GM18867 (cell line): ENCODE measurements around the gene GRHL1.

Source experiments
- ATAC-seq: cut with Tn5 transposase; IDR thresholded peaks from one replicate; pipeline ENCODE4 v1.9.1; 2021; ENCODE audit warnings: mild to moderate bottlenecking, moderate library complexity; ENCODE audit not compliant: unreplicated experiment

The GRHL1 gene

DNA sequence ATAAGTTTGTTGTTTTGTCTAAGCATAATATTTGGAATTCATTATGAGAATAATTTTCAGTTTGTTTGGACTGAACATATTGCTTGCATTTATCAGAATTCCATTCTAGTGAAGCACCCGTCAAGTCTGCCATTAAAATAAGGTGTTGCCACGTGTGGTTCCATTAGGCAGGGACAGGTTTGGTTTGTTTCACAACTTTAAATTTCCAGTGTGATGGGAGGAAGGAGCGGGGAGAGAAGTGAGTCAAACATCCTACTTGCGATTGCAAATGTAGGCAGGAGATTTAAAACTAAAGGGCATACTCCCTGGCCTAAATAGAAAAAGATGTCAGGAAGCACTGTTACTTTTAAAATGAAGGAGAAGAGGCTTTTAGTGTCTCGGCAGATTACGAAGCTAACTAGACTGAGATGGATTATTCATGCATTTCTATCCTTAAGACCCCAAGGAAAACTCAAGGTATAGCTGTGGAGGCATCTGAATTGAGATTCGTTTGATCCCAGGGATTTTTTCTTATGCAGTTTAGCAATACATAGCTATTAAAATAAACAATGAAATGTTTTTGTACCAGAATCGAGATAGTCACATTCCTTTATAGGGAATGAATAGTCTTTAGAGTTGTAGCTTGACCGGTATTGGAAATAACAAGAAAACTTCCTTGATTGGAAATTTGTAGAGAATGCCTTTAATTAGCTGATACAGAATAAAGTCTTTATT lies 19.8 kb downstream of the GRHL1 start:
- no peak for ATAC-seq

DNA sequence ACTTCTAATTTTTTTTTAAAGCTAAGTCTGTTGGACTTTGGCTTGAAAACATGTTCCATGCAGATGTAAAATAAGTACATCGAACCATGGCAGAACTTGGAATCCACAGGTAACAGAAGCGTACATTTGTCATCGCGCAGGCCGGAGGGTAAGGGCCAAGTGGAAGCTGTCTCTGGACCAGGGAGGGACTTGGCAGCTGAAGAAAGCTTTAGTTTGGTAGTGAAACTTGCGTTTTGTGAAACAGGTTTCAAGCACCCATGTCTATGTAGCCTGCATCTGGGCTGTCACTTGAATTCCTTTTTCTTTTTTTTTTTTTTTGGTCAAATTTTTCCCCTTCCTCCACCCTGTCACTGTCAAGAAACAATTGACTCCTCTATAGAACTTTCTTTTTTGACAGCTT lies 20.4 kb downstream of the GRHL1 start:
- ATAC-seq: no peak

DNA sequence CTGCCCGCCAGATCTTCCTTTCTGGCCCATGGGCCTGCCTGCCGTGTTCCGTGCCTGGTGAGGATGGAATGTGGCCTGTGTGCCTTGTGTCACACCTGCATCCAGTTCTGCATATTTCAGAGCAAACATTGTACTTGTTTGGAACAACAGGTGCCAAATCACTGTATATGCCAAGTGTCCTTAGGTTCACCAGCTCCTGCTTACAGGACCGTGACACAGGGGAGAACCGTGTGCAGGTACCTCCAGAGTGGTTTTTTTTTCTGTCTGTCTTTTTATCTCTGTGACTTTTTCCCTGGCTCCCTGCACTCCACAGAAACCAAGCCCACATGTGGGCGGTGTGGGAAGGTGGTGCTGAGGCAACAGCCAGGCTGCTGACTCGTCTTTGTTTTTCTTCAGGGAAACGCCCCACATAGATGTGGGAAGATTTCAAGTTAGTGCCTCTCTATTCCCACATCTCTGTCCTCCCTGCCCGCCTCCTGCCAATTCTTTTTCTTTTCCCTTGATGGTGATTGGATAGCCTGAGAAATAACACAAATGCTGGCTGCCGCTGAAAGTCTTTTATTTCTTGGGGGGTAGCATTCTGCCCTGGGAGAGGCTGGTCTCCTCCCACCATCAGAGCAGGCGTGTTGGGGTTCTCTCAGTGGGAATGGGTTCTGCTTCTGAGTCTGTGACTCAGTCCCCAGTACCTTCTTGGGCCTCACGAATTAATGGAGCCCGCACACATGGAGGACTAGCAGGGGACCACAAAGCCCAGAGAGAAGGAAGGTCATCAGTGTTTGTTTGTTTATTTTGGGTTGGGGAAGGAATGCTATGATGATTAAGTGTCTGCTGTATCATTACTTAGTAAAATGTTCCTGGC lies 21.4 kb downstream of the GRHL1 start:
- no peak for ATAC-seq

DNA sequence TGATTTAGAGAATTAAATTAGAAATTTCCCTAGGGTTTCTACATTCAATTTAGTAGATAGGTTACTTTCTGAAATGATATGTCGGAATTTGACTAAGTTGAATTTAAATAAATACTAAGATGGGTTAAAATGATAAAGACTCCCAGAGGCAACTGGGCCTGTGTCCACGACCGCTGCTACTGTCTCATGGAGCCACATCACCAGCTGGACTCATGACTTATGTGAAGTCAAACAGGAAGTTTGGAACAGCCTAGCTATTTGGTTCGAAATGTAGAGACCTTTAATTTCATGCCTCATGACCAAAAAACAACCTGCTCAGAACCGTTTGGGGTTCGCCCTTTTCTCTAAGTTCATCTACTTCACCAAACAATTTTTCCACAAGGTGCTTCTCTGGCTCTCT lies 22.2 kb downstream of the GRHL1 start:
- no peak for ATAC-seq

DNA sequence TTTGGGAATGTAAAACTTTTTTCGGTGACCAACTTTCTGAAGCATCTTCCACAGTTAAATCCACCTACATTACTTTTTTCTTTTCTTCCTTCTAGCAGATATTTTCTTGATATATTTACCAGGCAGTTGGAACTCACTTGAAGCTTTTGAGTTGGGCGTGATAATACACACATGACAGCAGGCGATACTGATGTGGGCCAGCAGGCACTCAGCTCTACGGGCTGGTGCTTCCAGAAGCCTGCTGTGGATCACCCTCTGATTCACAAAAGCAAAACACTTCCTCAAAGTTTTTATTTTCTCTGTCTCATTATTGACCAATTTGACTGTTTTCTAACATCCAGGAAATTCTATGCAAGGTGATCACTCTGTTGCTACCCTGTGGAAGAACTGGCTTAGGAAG lies 22.9 kb downstream of the GRHL1 start:
- no peak for ATAC-seq

DNA sequence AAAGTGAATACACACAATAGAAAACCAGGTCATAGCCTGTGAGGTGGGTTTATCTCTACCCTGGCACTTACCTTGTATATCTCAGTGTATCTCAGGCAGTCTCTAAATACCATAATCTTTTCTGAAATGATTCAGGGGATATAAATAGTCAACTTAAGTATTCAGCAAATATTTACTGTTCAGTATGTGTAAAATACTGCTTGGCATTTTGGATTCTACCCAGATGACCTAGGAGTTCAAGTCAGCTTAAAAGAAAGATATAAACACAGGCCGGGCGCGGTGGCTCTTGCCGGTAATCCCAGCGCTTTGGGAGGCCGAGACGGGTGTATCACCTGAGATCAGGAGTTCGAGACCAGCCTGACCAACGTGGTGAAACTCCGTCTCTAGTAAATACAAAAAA lies 23.8 kb downstream of the GRHL1 start:
- no peak for ATAC-seq

DNA sequence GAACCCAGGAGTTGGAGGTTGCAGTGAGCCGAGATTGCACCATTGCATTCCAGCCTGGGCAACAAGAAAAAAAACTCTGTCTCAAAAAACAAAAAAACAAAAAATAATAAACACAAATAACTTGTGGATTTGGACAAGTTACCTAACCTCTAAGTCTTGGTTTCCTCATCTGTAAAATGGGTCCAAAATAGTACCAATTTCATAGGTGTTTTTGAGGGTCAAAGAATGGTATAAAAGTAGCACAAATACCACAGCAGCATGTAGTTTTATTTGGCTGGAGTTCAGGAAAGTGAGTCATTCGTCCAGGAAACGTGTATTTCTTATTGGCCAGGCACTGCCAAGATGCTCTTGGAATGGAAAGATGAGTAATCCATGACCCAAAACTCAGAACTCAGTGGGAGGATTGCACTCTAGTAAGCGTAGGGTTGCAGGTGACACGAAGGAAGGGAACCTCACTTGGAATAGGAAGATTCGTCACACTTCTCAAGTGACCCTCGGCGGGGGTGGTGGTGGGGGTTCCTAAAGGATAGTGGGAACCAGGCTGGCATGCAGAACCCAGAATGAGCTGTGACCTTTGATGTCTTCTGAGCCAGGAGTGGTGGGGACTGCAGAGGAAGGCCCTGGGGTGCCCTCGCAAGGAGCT lies 24.4 kb downstream of the GRHL1 start:
- no peak for ATAC-seq

DNA sequence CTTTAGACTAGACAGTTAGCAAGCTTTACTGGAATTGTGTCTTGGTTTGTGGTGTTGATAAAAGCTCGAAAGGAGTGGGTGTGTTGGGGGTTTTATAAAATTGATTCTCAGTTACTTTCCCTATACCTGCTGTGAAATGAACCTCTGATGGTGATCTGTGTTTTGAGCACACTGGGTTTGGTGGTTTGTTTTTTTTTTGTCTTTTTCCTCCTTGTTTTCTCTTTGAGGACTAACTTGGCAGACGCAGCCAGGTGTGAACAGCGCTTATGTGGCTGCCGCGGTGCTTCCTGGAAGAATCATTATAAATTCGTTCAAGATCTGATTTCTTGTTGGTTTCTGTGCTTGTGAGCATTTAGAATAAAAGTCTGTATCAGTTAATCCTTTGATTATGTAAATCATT lies 28.5 kb downstream of the GRHL1 start:
- ATAC-seq: no peak

DNA sequence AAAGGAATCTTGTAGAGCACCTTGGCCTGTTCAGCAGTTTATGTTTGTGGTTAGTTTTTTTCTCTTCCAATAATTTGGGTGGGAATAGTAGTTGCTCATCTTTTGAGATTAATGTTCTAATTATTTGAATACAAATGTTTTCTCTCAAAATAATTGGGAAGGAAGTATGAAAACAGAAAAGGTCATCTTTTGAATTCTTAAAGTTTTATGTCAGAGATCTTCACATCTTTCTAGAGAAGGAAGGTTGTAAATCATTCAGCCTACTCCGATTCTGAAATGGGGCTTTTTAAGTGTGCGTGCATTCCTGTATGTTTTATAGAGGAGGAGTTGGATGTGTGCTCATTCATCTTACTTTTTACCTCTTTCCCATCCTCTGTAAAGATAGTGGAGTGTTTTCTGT lies 29.0 kb downstream of the GRHL1 start:
- no peak for ATAC-seq

DNA sequence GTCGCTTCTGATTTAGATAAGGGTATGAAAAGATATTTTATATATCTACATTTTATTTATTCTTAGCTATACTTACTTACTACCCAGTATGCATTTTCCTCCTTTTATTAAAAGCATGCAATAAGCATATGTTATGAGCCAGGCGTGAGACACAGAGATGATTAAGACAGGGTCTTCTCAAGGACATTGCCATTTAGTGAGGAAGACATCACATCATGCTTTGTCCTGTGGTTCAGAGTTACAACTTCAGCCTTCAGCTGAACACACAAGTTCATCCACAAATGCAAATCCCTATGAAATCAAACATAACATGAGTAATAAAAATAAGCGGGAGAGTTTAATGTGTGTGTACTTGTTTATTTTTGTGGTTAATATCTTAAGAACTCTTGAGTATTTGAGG lies 30.2 kb downstream of the GRHL1 start:
- no peak for ATAC-seq

DNA sequence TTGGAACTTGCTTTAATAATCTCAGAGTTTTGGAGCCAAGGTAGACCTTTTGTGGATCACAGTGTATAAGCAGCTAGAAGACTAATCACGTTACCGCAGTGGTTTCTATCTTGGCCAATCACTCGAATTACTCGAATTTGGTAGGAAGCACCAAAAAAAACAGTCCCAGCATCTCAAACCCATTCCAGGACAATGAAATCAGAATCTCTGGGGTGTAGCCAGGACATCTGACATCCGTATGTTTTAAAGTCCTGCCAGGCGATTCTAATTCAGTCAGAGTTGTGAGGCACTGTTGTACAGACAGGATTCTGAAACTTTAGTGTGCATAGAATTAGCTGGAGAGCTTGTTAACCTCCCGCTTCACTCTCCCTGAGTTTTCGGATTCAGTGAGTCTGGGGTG lies 30.8 kb downstream of the GRHL1 start:
- ATAC-seq: no peak

DNA sequence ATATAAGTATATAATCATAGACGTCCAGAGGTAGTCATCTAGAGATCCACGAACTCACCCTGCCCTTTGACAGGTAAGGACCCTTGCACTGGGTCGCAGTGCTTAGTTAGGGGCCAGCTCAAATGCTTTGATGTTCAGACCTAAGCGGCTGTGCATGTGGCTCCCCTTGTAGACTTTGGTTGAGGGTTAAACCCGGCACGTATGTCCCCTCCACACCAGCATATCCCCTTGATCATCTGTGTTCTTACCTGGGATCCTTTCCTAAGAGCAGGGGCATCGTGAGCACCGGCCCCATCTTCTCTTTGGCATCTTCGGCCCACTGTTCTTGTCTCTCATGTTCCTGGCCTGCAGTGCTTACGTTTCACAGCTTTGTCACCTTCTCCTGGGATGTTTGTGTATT lies 31.4 kb downstream of the GRHL1 start:
- ATAC-seq: no peak

DNA sequence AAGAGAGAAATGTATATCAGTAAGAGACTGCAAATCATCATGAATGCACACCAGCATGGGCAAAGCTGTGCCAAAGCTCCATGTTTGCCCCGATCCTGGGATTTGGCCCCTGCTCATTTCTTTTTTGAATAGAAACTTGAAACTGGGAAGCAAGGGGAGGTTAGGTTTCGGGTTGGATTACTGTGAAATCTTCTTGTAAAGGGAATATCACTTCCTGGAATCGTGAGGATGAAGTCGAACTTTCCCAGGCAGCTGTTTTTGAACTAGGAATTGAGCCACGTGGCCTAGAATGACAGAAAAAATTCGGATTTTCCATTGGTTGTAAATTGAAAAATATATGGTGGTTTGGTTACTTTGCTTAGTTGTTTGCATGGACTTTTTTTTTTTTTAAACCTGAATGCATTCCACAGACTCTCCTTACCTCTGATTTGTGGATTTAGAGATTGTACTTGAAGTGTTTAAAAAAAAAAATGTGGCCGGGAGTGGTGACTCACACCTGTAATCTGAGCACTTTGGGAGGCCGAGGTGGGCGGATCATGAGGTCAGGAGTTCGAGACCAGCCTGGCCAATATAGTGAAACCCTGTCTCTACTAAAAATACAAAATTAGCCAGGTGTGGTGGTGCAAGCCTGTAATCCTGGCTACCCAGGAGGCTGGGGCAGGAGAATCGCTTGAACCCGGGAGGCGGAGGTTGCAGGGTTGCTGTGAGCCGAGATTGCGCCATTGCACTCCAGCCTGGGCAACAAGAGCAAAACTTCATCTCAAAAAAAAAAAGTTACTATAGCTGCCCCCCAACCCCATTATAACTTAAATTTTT lies 32.1 kb downstream of the GRHL1 start:
- no peak for ATAC-seq

DNA sequence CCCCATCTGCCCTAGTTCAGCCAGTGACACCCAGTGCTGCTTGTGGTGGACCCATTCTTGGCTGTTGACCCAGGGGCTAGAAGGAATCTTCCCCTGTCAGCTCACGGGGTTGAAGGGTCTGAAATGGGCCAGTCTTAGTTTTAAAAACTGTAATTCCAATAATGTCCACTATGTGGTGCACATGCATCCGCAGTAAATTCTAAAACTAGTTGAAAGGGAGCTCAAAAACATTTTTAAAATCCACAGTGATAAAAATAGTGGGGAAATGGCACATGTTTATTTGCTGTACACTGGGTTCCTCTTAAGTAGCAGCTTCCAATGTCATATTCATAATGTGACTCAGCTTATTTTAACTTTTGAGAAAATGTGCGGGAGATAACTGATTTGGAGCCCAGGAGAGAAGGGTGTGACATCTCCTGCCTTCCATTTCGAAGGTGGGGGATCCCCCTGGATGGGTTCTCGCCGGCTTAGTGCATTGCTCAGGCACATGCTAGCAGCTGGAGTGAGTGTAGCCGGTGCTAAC lies 32.8 kb downstream of the GRHL1 start:
- ATAC-seq: no peak

DNA sequence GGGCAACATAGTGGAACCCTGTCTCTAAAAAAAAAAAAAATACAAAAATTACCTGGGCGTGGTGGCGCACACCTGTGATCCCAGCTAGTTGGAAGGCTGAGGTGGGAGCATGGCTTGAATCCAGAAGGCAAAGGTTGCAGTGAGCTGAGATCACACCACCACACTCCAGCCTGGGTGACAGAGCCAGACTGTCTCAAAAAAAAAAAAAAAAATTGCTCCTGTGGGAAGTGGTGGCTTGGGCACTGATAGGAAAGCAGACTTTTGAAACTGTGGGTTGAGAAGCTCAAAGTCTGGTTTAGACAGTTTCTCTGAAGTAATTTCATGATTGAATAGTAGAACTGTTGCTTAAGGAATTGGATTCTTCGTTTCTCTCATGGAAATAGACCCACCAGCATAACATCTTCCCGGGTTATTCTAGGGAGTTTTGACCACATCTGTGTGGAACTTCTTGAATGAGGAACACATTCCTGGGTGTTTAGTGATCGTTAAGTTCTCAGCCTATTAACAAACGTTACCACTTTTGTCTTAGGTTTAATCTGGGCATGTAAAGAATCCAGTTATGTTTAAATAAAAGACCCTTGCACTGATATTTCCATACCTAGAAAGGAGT lies 33.5 kb downstream of the GRHL1 start:
- ATAC-seq: no peak

DNA sequence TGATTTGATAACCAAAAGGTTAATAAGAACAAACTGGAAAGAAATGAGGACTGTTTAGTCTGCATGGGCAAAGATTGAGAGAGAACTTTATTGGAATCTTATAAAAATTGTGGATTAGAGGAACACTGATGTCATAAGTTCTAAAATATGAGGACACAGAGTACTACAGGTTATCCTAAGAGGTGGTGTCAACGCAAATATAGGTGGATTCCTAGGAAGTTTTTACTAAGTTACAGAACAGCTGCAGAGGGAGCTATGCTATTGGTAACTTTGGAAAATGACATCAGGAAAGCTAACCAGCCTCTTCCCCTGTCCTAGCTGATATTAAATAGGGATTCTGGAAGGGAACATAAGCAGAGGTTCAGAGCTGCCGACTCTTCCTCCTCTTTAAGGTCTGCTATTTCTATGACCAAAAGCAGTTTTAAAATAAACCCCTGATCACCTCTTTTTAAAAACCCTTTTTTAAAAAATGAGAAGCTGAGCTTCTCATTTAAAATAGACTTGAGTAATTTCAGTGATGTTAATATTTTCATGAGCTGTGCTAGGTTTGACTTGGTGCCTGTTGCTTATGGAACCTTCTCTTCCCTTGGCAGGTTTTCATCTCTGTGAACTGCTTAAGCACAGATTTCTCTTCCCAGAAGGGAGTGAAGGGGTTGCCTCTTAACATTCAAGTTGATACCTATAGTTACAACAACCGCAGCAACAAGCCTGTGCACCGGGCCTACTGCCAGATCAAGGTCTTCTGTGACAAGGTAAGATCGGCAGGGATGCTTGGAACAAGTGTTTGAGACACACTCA lies 34.2 kb downstream of the GRHL1 start:
- ATAC-seq: no peak

DNA sequence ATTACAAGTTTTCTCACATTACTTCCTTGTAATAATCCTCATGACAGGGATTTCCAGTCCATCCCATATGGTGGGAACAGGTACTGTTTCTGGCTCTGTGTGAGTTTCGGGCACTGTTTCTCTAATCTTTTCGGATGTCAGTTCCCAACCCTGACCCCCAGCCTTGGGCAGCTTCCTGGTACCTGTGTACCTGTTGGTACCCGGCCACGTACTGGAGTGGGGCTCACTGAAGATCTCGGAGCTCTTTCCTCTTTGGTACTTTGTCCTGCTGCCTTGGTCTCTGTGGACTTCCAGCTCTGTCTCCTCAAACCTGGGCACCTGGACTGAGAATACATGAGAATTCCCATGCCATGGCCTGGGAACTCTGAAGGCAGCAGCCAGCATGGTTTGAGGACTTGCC lies 36.8 kb downstream of the GRHL1 start:
- no peak for ATAC-seq

DNA sequence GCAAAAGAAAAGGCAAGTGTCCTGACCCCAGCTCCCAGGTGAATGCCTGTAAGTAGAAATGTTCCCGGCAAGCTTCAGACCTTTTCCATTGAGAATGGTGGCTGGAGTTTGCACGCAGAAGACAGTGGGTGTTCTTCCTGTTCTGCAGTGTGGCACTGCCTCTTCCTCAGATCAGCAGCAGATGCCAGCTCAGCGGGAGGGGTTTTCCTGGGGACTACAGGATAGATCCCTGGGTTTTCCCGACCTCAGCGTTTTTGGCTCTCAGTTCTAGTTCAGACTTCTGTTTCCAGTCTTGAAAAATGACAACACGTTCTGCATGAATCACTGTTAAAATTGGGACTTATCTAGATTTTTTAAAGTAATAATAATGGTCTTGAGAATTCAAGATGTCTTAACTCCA lies 39.2 kb downstream of the GRHL1 start:
- ATAC-seq: no peak

DNA sequence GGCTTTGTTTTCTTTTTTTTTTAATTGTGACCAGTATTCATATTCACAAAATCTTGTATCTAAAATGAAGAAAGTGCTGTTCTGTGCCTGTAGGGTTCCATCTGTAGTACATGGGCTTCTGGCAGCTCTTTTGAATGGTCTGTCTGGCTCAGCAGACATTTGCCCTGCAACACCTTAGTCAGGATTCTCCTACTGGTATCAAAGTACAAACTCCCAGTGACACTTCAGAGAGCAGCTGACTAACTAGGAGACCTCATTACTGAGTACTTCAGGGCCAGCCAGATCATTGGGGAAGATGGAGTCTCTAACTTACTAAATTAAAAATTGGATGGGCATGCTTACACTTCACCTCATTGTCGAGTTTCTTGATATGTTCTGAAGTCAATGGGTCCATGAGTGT lies 39.7 kb downstream of the GRHL1 start:
- ATAC-seq: no peak

DNA sequence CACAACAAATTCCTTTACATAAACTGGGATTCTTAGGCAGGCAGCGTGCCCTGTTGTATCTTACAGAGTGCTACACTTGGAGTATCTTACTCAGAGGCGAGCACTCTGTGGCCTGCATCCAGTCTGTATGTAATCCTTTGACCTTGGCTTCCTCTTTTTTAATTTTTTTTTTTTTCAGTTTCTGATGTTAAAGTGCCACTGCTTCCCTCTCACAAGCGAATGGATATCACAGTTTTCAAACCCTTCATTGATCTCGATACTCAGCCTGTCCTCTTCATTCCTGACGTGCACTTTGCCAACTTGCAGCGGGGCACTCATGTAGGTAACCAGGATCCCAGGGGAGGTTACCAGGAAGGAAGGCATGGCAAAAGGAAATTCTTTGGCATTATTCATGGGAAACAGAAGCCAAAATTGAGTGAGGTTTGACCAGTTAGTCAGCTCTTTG lies 40.4 kb downstream of the GRHL1 start:
- no peak for ATAC-seq
